CD4-positive, alpha-beta T cell treated with Interleukin-17A for 1 hour (primary cell): ENCODE results near the gene LRRC45.
"Not testable (repeated sequence)": the region's sequence is repeated elsewhere in the genome, so short reads cannot be mapped to it uniquely, and the experiment has no call there.

ENCODE experiments used
- DNase-seq: peaks from one replicate; pipeline ENCODE4 v3.0.0-alpha.2; 2020

LRRC45 gene

GRCh38 chr17:82022981-82023446, at the start of gene LRRC45:
LRRC45 (plus strand) TSS chr17:82023305; CDS start chr17:82023644, 339 bp downstream.
- DNase-seq: peak; percentile 100

- no peak for DNase-seq
Observed at GRCh38 chr17:81973432-81973831, 49.7 kb upstream of the LRRC45 start.

GRCh38 chr17:81976332-81977210, 46.5 kb upstream of the LRRC45 start:
- peak; percentile 29 for DNase-seq

- DNase-seq: peak; percentile 89
Observed at GRCh38 chr17:81977211-81977808, 45.8 kb upstream of the LRRC45 start, which contains the start of gene ASPSCR1. ASPSCR1 (plus strand) TSS chr17:81977629; CDS start chr17:81977647, 18 bp downstream.

- DNase-seq: no peak
Observed at GRCh38 chr17:81978524-81979298, 44.4 kb upstream of the LRRC45 start.

- DNase-seq: no peak
Observed at GRCh38 chr17:81980122-81980521, 43.0 kb upstream of the LRRC45 start.

- peak; percentile 25 for DNase-seq
Observed at GRCh38 chr17:81980707-81981343, 42.3 kb upstream of the LRRC45 start.

- not testable (repeated sequence) for DNase-seq
Observed at GRCh38 chr17:81981511-81981910, 41.6 kb upstream of the LRRC45 start.

- no peak for DNase-seq
Observed at GRCh38 chr17:81983011-81983638, 40.0 kb upstream of the LRRC45 start.

GRCh38 chr17:81983639-81984373, 39.3 kb upstream of the LRRC45 start:
- no peak for DNase-seq

GRCh38 chr17:81984773-81985410, 38.2 kb upstream of the LRRC45 start:
- no peak for DNase-seq

GRCh38 chr17:81986606-81987005, 36.5 kb upstream of the LRRC45 start:
- no peak for DNase-seq

- DNase-seq: no peak
Observed at GRCh38 chr17:81987161-81987770, 35.8 kb upstream of the LRRC45 start.

GRCh38 chr17:81990836-81991683, 32.0 kb upstream of the LRRC45 start:
- DNase-seq: no peak

GRCh38 chr17:81991684-81992305, 31.3 kb upstream of the LRRC45 start:
- DNase-seq: no peak

- no peak for DNase-seq
Observed at GRCh38 chr17:81992306-81993102, 30.6 kb upstream of the LRRC45 start.

- DNase-seq: no peak
Observed at GRCh38 chr17:81993729-81994592, 29.1 kb upstream of the LRRC45 start.
